PC-3 (cell line): ENCODE results near the gene MSX1.

ENCODE experiments used
- EZH2 ChIP-seq: fragments of 300-600 bp; sonication (generic); IDR thresholded peaks from one replicate; pipeline ENCODE4 v1.6.1; 2017; ENCODE audit warnings: antibody characterized with exemption, mild to moderate bottlenecking, low read length; ENCODE audit not compliant: unreplicated experiment
- TF ChIP-seq, protein P1 (sequence below): fragments of 300-600 bp; sonication (generic); conservative IDR thresholded peaks from 2 replicates; pipeline ENCODE4 v1.5.1; 2017; ENCODE audit warnings: antibody characterized with exemption, low read depth, mild to moderate bottlenecking, low read length

DNA sequence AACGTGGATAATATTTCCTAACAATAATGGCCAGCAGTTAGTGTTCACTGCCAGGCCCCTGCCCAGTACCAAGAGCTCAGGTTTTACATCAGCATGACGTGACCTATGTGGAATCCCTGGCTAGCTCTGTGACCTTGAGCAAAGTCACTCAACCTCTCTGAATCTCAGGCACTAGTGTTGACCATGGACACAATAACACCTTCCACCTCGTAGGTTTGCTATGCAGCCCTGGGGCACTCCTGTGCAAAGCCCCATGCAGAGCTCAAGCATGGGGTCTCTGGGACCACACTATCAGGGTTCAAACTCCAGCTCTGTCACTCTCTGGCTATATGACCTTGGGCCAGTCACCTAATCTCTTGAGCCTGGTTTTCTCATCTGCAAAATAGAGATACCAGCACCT, 38.7 kb upstream of the MSX1 start:
- TF ChIP-seq, protein P1, sequence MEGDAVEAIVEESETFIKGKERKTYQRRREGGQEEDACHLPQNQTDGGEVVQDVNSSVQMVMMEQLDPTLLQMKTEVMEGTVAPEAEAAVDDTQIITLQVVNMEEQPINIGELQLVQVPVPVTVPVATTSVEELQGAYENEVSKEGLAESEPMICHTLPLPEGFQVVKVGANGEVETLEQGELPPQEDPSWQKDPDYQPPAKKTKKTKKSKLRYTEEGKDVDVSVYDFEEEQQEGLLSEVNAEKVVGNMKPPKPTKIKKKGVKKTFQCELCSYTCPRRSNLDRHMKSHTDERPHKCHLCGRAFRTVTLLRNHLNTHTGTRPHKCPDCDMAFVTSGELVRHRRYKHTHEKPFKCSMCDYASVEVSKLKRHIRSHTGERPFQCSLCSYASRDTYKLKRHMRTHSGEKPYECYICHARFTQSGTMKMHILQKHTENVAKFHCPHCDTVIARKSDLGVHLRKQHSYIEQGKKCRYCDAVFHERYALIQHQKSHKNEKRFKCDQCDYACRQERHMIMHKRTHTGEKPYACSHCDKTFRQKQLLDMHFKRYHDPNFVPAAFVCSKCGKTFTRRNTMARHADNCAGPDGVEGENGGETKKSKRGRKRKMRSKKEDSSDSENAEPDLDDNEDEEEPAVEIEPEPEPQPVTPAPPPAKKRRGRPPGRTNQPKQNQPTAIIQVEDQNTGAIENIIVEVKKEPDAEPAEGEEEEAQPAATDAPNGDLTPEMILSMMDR, result no peak
- TF ChIP-seq EZH2, result no peak
